ENCODE results near the gene TPM2.
A peak's percentile ranks its signal among the peaks of the same experiment; 100 is the strongest.
"Not testable (repeated sequence)": the region's sequence is repeated elsewhere in the genome, so short reads cannot be mapped to it uniquely, and the experiment has no call there.

Gene TPM2

DNA sequence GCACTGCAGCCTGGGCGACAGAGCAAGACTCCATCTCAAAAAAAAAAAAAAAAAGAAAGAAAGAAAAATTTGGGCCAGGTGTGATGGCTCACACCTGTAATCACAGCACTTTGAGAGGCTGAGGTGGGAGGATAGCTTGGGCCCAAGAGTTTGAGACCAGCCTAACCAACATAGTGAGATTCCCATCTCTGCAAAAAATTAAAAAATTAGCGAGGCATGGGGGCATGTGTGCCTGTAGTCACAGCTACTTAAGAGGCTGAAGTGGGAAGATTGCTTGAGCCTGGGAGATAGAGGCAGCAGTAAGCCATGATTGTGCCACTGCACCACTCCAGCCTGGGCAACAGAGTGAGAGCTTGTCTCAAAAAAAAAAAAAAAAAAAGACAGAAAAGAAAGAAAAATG is 36.1 kb downstream of the TPM2 start:
- DNase-seq (ENCODE audit: low read depth): no peak

DNA sequence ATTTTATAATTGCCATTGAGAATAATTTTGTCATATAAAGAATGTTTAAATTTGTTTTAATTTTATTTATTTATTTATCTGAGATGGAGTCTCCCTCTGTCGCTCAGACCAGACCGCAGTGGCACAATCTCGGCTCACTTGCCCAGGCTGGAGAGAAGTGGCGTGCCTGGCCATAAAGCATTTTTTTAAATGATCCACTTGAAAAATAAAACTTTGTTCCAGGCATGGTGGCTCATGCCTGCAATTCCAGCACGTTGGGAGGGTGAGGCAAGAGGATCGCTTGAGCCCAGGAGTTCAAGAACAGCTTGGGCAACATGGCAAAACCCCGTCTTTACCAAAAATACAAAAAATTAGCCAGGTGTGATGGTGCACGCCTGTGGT is 36.9 kb downstream of the TPM2 start:
- no peak for DNase-seq (ENCODE audit: low read depth)

DNA sequence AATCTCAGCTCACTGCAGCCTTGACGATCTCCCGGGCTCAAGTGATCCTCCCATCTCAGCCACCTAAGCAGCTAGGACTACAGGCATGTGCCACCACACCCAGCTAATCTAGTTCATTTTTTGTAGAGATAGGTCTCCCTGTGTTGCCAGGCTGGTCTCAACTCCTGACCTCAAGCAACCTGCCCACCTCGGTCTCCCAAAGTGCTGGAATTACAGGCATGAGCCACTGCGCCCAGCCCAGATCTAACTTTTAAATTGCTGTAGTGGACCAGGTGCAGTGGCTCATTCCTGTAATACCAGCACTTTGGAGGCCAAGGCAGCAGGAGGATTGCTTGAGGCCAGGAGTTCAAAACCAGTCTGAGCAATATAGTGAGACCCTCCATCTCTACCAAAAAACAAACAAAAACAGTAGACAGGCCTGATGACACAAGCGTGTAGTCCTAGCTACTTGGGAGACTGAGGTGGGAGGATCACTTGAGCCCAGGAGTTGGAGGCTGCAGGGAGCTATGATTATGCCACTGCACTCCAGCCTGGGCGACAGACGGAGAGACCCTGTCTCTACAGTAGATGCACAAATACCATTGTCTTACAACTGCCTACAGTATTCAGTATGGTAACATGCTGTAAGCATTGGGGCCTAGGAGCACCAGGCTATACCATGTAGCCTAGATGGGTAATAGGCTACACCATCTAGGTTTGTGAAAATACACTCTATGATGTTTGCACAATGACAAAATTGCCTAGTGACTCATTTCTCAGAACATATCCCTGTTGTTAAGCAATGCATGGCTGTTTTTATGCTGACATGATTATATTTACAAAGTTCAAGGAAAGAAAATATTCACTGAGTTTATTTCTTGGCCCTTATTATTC is 37.5 kb downstream of the TPM2 start:
- DNase-seq (ENCODE audit: low read depth): peak; percentile 84

DNA sequence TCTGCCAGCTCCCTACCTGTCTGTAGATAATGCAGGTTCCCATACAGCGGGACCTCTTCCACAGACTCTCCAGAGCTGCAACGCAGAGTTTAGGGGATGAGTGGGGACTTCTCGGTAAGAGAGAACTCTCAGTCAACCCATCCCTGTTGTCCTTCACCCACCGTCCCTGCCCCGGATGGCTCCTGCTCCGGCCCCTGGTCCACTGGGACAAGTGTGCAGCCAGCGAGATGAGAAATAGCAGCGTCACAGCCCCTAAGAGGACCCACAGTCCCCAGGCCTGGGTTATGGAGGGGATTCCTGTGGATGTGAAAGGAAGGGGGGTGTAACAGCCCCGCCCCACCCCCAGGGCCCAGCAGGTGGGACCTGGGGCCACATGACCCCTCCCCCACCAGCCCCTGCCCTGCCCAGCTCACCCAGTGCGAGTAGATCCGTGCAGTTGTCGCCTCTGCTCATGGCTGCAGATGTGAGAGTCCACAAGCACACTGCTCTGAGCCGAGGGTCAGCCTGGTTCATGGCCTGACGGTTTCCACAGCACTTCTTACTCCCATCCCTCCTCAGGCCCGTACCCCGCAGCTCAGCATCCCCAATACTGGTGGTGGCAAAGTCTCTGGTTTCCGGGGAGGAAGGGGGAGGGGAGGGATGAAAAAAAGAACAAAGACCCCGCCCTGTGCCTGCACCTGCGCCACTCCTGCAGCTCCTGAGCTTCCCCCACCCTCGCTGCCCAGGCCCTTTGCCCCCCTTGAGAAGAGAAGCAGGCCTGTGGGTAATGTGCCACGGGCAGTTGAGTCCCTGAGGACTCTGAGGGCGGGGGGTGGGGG is 39.2 kb downstream of the TPM2 start, which contains the start of gene SIT1:
Gene SIT1, minus strand, starts transcription at position 591 of the 818 bp plus-strand sequence. Its CDS starts 78 bp downstream, at position 513.
- no peak for DNase-seq (ENCODE audit: low read depth)

GRCh38 chr9:35649431-35650340 is 40.0 kb downstream of the TPM2 start:
- DNase-seq (ENCODE audit: low read depth): no peak

- DNase-seq (ENCODE audit: low read depth): peak; percentile 73
Measured at GRCh38 chr9:35646533-35647265, 43.0 kb downstream of the TPM2 start.

GRCh38 chr9:35646153-35646532 is 43.6 kb downstream of the TPM2 start:
- DNase-seq (ENCODE audit: low read depth): no peak

GRCh38 chr9:35645736-35646135 is 44.0 kb downstream of the TPM2 start:
- DNase-seq (ENCODE audit: low read depth): not testable (repeated sequence)

DNA sequence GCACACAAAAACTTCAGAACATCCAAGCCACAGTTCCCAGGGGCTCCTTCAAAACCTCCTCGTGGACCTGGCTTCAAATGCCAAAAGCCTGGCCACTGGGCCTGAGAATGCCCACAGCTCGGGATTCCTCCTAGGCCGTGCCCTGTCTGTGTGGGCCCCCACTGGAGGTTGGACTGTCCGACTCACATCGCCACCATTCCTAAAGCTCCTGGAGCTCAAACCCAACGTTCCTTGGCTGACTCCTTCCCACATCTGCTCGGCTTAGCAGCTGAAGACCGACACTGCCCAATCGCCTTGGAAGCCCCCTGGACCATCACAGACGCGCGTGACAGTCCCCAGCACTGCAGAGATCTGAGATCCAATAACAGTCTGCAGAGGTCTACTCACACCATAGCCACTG is 46.7 kb downstream of the TPM2 start:
- no peak for DNase-seq (ENCODE audit: low read depth)

DNA sequence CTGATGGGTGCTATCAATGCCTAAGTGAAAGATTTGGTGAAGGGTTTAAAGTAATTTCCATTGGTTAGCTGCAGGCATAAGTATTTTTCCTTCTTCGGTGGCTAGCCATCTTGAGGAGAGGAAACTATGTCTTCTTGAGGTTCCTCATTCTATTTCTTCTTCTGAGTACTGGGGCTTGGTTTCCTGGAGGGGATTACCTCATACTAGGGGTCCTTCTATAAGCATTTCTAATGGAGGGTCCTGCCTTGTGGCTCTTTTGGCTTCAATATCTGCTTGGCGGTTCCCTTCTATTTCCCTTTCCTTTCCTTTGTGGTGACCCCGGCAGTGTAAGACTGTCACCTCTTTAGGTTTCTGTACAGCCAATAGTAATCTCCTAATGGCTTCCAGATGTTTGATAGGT is 48.2 kb downstream of the TPM2 start:
- DNase-seq (ENCODE audit: low read depth): not testable (repeated sequence)

GRCh38 chr9:35640431-35640830 is 49.3 kb downstream of the TPM2 start:
- not testable (repeated sequence) for DNase-seq (ENCODE audit: low read depth)

- no peak for DNase-seq (ENCODE audit: low read depth)
Measured at GRCh38 chr9:35639631-35640030, 50.1 kb downstream of the TPM2 start.

- not testable (repeated sequence) for DNase-seq (ENCODE audit: low read depth)
Measured at GRCh38 chr9:35639225-35639624, 50.5 kb downstream of the TPM2 start.

DNA sequence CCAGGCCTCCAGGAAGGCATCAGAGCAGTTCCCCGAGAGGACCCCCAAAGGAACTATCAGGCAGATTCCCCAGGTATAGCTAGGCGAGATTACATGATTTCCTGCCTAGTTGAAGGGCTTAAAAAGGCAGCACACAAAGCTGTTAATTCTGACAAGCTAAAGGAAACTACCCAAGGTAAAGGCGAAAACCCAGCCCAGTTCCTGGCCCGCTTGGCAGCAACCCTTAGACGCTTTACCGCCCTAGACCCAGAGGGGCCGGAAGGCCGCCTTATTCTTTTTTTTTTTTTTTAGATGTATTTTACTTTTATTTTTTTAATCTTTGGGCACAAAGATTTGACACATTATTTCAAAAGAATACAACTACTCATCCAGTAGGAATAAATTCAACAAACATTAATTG is 51.0 kb downstream of the TPM2 start:
- not testable (repeated sequence) for DNase-seq (ENCODE audit: low read depth)

DNA sequence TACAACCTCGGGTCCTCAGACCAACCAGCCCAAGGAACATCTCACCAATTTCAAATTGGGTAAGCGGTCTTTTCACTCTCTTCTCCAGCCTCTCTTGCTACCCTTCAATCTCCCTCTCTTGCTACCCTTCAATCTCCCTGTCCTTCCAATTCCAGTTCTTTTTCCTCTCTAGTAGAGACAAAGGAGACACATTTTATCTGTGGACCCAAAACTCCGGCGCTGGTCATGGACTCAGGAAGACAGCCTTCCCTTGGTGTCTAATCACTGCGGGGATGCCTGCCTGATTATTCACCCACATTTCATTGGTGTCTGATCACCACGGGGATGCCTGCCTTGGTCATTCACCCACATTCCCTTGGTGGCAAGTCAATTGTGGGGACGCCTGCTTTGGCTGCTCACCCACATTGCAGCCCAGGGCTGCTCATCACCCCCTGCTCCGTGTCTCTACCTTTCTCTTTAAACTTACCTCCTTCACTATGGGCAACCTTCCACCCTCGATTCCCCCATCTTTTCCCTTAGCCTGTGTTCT is 52.2 kb downstream of the TPM2 start:
- not testable (repeated sequence) for DNase-seq (ENCODE audit: low read depth)

DNA sequence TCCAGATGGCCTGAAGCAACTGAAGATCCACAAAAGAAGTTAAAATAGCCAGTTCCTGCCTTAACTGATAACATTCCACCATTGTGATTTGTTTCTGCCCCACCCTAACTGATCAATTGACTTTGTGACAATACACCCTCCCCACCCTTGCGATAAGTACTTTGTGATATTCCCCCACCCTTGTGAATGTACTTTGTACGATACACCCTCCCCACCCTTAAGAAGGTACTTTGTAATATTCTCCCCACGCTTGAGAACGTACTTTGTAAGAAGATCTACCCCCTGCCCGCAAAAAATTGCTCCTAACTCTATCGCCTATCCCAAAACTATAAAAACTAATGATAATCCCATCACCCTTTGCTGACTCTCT is 52.9 kb downstream of the TPM2 start:
- DNase-seq (ENCODE audit: low read depth): not testable (repeated sequence)

GRCh38 chr9:35636135-35636876 is 53.4 kb downstream of the TPM2 start:
- DNase-seq (ENCODE audit: low read depth): no peak

- no peak for DNase-seq (ENCODE audit: low read depth)
Measured at GRCh38 chr9:35635730-35636129, 54.0 kb downstream of the TPM2 start.

Measured in amniotic epithelial cell (primary cell).